Large intestine (tissue), 3 donors: ENCODE data around the gene CDH2. TPM values are rescaled to one million over a fixed set of nuclear protein-coding genes. Genes with fewer than 3 reads are reported as not detected.
A peak's percentile ranks its signal among the peaks of the same experiment; 100 is the strongest.

Source experiments
- DNase-seq, 2 donors: peaks; one replicate each; pipeline versions ENCODE4 v3.0.0 to v3.0.0-alpha.2; 2013
- H3K27ac ChIP-seq: one replicate; pipeline ENCODE4 v1.5.1; 2013; ENCODE audit warnings: low read length
- H3K27me3 ChIP-seq: 2 replicates; pipeline ENCODE4 v1.6.1; 2013; ENCODE audit warnings: low read length; ENCODE audit not compliant: control insufficient read depth, insufficient read depth
- H3K36me3 ChIP-seq: 2 replicates; pipeline ENCODE4 v1.6.1; 2013; ENCODE audit warnings: low read length; ENCODE audit not compliant: control insufficient read depth, insufficient read depth
- H3K4me1 ChIP-seq: one replicate; pipeline ENCODE4 v1.6.1; 2013; ENCODE audit warnings: low read length; ENCODE audit not compliant: control insufficient read depth, insufficient read depth
- H3K4me3 ChIP-seq: one replicate; pipeline ENCODE4 v1.5.1; 2013; ENCODE audit warnings: low read length
- H3K9me3 ChIP-seq: one replicate; pipeline ENCODE4 v1.6.1; 2013; ENCODE audit warnings: mild to moderate bottlenecking, low read depth, low read length, moderate library complexity; ENCODE audit not compliant: control insufficient read depth
- WGBS: methylation state at CpG from one replicate; pipeline ENCODE4 v1.1.5; 2013; ENCODE audit warnings: low lambda C conversion rate; ENCODE audit not compliant: insufficient coverage; 5-methylcytosine and 5-hydroxymethylcytosine counted together
- polyA plus RNA-seq: library from polyadenylated mRNA; unstranded; fragments of 120-200 nt; gene quantifications from one replicate; pipeline ENCODE4 v1.2.1, GENCODE V29; 2013

The CDH2 gene
- polyA plus RNA-seq, 1 donor, result 14.2 TPM

DNA sequence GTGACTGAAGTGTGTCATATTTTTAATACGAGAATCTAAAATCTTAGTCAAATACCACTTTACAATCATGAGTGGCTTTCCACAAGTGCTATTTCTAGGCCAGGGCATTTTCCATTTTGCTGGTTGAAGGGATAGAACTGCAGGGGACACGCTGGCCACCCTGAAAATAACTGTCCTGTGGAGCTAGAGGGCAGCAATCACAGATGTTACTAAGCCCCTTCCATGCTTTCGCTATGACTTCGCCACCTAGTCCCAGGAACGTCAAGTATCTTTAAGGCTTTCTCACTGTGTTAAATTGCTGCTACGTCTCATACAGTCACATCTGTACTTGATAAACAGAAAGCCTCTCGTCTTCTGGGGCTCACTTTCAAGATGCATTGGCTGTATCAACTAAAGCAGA lies 171.8 kb downstream of the CDH2 start:
- WGBS, result 95% methylated on average over 4 of the region's 7 CpGs

DNA sequence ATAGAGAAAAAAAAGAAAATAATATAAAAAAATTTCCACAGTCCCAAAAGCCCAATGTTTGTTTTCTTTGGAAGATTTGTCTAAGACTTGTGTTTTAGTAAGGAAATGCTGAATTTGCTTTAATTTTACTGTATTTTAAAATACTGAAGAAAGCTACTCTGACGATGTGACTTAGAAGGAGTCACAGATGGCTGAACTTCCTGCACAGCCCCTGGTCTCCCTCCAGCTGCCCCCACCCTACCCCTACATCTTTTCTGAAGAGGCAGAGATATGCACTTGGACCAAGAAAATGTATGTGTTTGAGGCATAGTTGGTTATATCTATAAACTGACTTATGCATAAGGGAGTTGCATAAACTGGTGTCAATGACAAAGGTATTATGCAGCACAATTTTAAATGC lies 172.3 kb downstream of the CDH2 start:
- H3K36me3 ChIP-seq, result no peaks in the 10 kb centered on the region
- no CpG with 5 or more reads among the region's 1 CpG for WGBS
- no peaks in the 10 kb centered on the region for H3K27me3 ChIP-seq
- H3K4me3 ChIP-seq, result no peak overlapping the region
- no peak overlapping the region for H3K27ac ChIP-seq
- no peaks in the 10 kb centered on the region for H3K9me3 ChIP-seq
- no peak for DNase-seq
- H3K4me1 ChIP-seq, result no peaks in the 10 kb centered on the region

More for the DNA sequence above, 171.8 kb downstream of the CDH2 start:
- H3K4me1 ChIP-seq, result no peaks in the 10 kb centered on the region
- H3K36me3 ChIP-seq, result no peaks in the 10 kb centered on the region
- no peak overlapping the region for H3K4me3 ChIP-seq
- DNase-seq, result no peak
- no peaks in the 10 kb centered on the region for H3K9me3 ChIP-seq
- no peak overlapping the region for H3K27ac ChIP-seq
- H3K27me3 ChIP-seq, result no peaks in the 10 kb centered on the region

DNA sequence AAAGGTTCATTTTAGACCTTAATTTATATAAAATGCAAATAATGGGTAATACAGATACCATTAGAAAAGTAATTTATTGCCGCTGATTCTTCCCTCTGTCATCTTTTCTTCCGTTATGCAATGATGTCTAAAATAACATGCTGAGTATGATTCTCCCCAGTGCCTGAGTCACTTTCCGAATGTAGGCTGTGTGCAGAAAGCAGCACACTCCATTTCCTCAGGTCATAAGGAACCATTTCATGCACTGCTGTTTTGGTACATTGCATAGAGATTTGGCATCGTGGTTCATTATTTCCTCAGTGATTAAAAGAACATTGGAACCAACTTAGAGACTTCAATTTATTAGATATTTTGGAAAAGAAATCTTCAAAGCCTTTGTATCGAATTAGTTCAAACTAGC lies 173.5 kb downstream of the CDH2 start:
- 100% methylated on average over 2 of the region's 5 CpGs for WGBS
- H3K36me3 ChIP-seq, result no peaks in the 10 kb centered on the region
- no peak overlapping the region for H3K4me3 ChIP-seq
- no peak overlapping the region for H3K27ac ChIP-seq
- H3K27me3 ChIP-seq, result no peaks in the 10 kb centered on the region
- H3K4me1 ChIP-seq, result no peaks in the 10 kb centered on the region
- DNase-seq, result no peak
- H3K9me3 ChIP-seq, result no peaks in the 10 kb centered on the region

DNA sequence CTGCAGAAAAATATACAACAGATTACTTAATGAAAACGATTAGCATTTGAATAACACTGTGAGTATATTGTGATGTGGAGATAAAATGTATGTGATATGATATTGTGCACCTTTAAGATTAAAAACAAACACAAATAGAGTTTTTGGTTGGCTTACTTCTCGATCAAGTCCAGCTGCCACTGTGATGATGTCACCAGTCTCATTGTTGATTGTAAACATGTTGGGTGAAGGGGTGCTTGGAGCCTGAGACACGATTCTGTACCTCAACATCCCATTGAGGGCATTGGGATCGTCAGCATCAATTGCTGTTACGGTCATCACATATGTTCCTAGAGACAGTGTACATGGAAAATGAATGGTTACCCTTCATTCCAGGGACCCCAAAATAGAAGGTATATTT lies 174.1 kb downstream of the CDH2 start:
- Histone ChIP-seq H3K27ac (no peak overlapping the region), H3K4me1 (no peaks in the 10 kb centered on the region), H3K36me3 (no peaks in the 10 kb centered on the region), H3K27me3 (no peaks in the 10 kb centered on the region), H3K9me3 (no peaks in the 10 kb centered on the region), H3K4me3 (no peak overlapping the region)
- DNase-seq, result no peak
- WGBS, result 83% methylated on average over 1 of the region's 5 CpGs

DNA sequence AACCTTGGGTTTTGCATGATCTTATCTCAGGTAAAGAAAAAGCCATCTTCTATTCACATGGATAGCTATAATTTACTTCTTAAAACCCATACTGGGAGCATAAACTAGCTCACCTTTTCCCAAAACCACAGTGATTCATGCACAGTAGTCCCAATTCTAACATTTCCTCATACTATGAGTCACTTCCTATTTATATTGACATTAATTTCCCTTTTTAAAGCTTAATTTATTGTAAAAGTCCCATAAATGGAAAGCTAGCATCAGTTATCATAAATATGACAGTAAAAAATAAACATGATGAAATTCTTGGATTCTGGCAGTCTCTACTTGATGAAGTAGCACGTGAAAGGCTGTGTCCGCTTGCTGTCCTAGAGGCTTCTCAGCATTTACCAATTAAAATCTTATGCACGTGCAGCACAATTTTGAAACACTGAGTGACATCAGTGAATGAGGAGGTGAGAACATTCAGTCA lies 180.1 kb downstream of the CDH2 start:
- H3K4me1 ChIP-seq, result no peaks in the 10 kb centered on the region
- no peak overlapping the region for H3K27ac ChIP-seq
- H3K9me3 ChIP-seq, result no peaks in the 10 kb centered on the region
- no peaks in the 10 kb centered on the region for H3K36me3 ChIP-seq
- no peak for DNase-seq
- no peak overlapping the region for H3K4me3 ChIP-seq
- WGBS, result 100% methylated on average over 1 of the region's 3 CpGs
- no peaks in the 10 kb centered on the region for H3K27me3 ChIP-seq

DNA sequence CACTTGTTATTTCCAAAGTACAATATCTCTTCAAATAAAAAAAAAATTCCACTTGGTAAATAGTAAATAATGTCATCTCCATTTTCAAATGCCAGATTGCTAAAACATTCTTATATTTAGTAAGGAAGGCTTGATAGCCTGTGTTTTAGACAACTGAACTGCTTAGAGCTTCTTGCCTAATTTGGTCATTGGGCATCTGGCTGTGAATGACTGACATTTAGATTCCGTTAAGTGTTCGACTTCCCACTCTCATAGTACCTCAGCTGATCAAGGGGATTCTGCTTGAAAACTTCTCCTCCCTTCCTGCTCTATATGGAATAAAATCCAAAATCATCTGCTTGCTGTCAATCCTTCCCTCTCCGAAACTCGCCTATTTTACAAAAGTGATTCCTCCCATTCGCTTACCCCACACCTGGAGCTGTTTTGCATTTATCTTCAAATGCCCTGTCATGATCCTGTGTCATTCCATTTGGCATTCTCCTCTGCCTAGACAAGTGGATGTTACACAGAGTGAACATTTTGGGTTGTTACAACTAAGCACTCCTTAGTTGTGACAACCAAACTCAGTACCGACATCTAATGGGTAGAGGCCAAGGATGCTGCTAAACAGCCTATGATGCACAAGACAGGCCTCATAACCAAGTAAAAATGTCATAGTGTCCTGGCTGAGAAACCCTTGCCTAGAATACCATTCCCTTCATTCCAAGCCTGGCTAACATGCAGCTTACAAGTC lies 181.0 kb downstream of the CDH2 start:
- H3K9me3 ChIP-seq, result no peaks in the 10 kb centered on the region
- no peaks in the 10 kb centered on the region for H3K4me1 ChIP-seq
- H3K27me3 ChIP-seq, result no peaks in the 10 kb centered on the region
- H3K27ac ChIP-seq, result no peak overlapping the region
- no CpG with 5 or more reads among the region's 6 CpGs for whole genome bisulfite sequencing
- no peak for DNase-seq
- no peaks in the 10 kb centered on the region for H3K36me3 ChIP-seq
- no peak overlapping the region for H3K4me3 ChIP-seq

DNA sequence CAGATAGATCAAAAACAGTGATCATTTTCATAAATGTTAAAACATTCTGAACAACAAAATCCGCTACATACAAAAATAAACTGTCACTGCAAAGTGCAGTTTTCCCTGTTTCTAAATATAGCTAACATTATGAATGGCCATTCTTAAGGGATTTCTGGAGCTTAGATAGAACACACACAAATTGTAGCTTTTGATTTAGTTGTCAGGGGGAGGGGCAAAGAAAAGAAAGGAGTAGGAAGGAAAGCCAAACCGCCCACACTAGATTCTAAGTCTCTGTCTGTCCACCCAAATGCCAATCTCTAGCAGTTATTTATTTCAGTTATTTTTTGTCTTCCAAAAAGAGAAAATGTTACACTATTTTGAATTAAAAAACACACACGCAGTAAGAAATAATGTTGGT lies 182.4 kb downstream of the CDH2 start:
- no peaks in the 10 kb centered on the region for H3K36me3 ChIP-seq
- WGBS, result no CpG with 5 or more reads among the region's 3 CpGs
- no peaks in the 10 kb centered on the region for H3K27me3 ChIP-seq
- H3K9me3 ChIP-seq, result no peaks in the 10 kb centered on the region
- H3K4me3 ChIP-seq, result no peak overlapping the region
- no peak for DNase-seq
- no peaks in the 10 kb centered on the region for H3K4me1 ChIP-seq
- H3K27ac ChIP-seq, result no peak overlapping the region

DNA sequence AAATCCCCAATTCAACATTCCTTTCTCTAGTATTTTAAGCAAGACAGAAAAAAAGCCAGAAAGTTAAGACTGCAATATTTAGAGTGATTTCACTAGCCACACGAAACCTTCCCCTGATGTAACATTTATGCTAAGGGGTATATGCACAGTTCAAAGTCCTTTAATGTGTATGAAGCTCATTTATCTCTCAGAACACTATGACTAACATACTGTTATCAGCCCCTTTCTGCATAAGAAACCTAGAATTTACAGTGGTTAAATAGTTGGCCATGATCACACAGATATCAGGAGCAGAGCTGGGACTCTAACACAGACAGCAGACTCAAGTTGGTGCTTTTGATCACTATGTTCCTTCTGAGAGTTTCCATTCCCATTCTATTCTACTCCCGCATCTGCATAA lies 185.5 kb downstream of the CDH2 start:
- no peak overlapping the region for H3K27ac ChIP-seq
- DNase-seq, result peak in 1 of 2 donors; percentile 17
- no peak overlapping the region for H3K4me3 ChIP-seq
- no peaks in the 10 kb centered on the region for H3K4me1 ChIP-seq
- H3K27me3 ChIP-seq, result no peaks in the 10 kb centered on the region
- H3K36me3 ChIP-seq, result no peaks in the 10 kb centered on the region
- no CpG with 5 or more reads among the region's 2 CpGs for WGBS
- H3K9me3 ChIP-seq, result no peaks in the 10 kb centered on the region

DNA sequence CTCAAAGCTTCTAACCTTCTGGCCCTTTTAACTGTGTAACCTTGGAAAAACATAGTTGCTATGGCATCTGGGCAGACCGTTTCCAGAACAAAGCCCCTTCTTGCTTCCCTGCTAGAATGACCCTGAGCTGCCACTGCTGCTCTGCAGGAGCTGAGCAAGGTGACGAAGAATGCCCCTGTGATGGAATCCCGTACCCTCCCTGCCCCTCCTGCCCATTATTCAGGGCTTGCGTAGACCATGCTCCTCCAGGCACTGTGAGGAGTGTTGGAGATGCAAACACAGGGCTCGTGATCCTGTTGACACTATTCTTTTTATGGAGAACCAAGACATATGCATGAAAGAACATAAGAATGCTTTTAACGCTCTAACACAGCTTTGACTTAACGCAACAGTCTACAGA lies 191.1 kb downstream of the CDH2 start:
- WGBS, result no CpG with 5 or more reads among the region's 7 CpGs
- Histone ChIP-seq H3K27ac (no peak overlapping the region), H3K4me1 (no peaks in the 10 kb centered on the region), H3K36me3 (no peaks in the 10 kb centered on the region), H3K27me3 (no peaks in the 10 kb centered on the region), H3K9me3 (no peaks in the 10 kb centered on the region), H3K4me3 (no peak overlapping the region)
- DNase-seq, result no peak

DNA sequence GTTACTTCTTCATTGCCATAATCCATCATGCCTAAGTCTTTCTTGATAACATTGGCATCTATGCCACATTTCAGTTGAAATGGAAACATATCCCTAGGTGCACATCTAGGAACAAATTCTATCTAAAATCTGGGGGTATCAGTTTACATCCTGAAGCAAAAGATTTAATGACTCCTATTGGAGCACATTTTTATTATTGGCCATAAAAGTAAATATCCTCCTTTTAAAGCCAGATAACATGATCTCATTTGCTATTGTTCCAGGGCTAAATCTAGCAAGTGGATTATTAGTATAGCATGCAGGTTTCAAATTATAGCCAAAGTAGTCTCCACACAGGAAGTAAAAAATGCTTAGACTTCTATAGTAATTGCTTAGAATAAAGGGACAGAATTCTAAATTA lies 193.2 kb downstream of the CDH2 start:
- Histone ChIP-seq H3K36me3 (no peaks in the 10 kb centered on the region), H3K9me3 (no peaks in the 10 kb centered on the region), H3K27me3 (no peaks in the 10 kb centered on the region), H3K4me3 (no peak overlapping the region), H3K27ac (no peak overlapping the region), H3K4me1 (no peaks in the 10 kb centered on the region)
- no peak for DNase-seq

DNA sequence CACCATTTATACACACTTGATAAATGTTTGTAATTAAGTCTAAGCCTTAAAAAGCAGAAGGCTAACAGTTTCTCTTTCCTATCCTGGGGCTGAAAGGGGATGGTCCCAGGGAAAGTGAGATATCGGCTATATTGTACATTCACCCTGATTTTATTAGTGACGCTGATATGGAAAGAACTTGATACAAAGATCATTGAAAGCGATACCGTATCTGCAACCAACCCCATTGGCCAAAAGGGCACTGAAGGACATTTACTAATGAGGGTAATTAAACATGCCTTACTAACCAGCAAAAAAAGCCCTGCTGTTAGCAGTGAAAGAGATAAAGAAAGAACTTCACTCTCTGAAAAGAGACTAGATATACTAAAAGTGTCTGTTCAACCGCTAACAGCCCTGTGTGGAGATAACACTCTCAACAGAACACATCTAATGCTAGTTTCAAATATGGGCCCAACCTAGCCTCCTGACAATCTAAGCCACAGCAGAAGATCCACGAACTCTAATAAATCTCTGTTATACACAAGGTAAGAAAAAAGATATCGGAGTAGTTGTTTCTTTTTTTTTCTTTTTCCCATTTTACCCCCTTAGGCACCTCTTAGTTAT lies 200.0 kb downstream of the CDH2 start:
- H3K36me3 ChIP-seq, result peaks cover 3% of the 10 kb centered on the region
- WGBS, result 28% methylated on average over 4 of the region's 7 CpGs
- no peak overlapping the region for H3K27ac ChIP-seq
- peaks cover 4% of the 10 kb centered on the region for H3K4me1 ChIP-seq
- H3K27me3 ChIP-seq, result peaks cover 6% of the 10 kb centered on the region
- peaks cover 8% of the 10 kb centered on the region for H3K9me3 ChIP-seq
- peak; percentile 17 to 61 for DNase-seq
- H3K4me3 ChIP-seq, result no peak overlapping the region
